Osteoblast (primary cell): ENCODE data around the gene ARMC9. TPM values are rescaled to one million over a fixed set of nuclear protein-coding genes. Genes with fewer than 3 reads are reported as not detected.

ENCODE experiments used
- DNase-seq: peaks from one replicate; pipeline ENCODE4 v3.0.0; 2011; ENCODE audit warnings: low spot score, mixed read lengths; ENCODE audit not compliant: insufficient read length; ENCODE audit errors: missing footprints
- H2AFZ ChIP-seq: 2 replicates; pipeline ENCODE4 v1.6.0; 2011; ENCODE audit warnings: mild to moderate bottlenecking, low read length
- H3K27ac ChIP-seq: 2 replicates; pipeline ENCODE4 v1.5.1; 2011; ENCODE audit warnings: mild to moderate bottlenecking, low read depth, low read length, moderate library complexity
- H3K27me3 ChIP-seq: 2 replicates; pipeline ENCODE4 v1.6.0; 2012; ENCODE audit warnings: mild to moderate bottlenecking, control low read depth, inconsistent platforms, low read length, moderate library complexity; ENCODE audit not compliant: insufficient read depth
- H3K36me3 ChIP-seq: 2 replicates; pipeline ENCODE4 v1.5.1; 2011; ENCODE audit warnings: mild to moderate bottlenecking, low read length, control low read depth, moderate library complexity; ENCODE audit not compliant: insufficient read depth
- H3K4me1 ChIP-seq: 2 replicates; pipeline ENCODE4 v1.5.1; 2011; ENCODE audit warnings: mild to moderate bottlenecking, low read length, control low read depth, moderate library complexity; ENCODE audit not compliant: insufficient read depth
- H3K4me2 ChIP-seq: 2 replicates; pipeline ENCODE4 v1.6.0; 2011; ENCODE audit warnings: mild to moderate bottlenecking, low read length; ENCODE audit not compliant: insufficient read depth
- H3K4me3 ChIP-seq: fragments of 200-600 bp; sonication (generic); 3 replicates; pipeline ENCODE4 v1.5.1; 2012; ENCODE audit warnings: mild to moderate bottlenecking, low read length, inconsistent platforms; ENCODE audit not compliant: insufficient read depth
- H3K79me2 ChIP-seq: 2 replicates; pipeline ENCODE4 v1.6.0; 2012; ENCODE audit warnings: mild to moderate bottlenecking, low read length, control low read depth, inconsistent platforms; ENCODE audit not compliant: insufficient read depth
- H3K9me3 ChIP-seq: 2 replicates; pipeline ENCODE4 v1.5.1; 2011; ENCODE audit warnings: low read depth, low read length, control low read depth
- H4K20me1 ChIP-seq: 2 replicates; pipeline ENCODE4 v1.6.0; 2012; ENCODE audit warnings: mild to moderate bottlenecking, low read length, control low read depth; ENCODE audit not compliant: insufficient read depth
- CTCF ChIP-seq: IDR thresholded peaks from 2 replicates; pipeline ENCODE4 v1.5.1; 2011; ENCODE audit warnings: mild to moderate bottlenecking, low read depth, low read length, moderate library complexity; ENCODE audit errors: extremely low read depth
- total RNA-seq: library from RNA; depleted of rRNA; stranded (reverse); fragments of >200 nt; gene quantifications from 2 replicates; pipeline ENCODE4 v1.2.3, GENCODE V29; 2012

ARMC9 gene
- total RNA-seq, 1 donor: 221 TPM

GRCh38 chr2:231388725-231389346 lies 190.4 kb downstream of the ARMC9 start:
- Histone ChIP-seq H3K27ac (no peak overlapping the region), H3K4me2 (peak overlapping the region; percentile 24), H3K36me3 (no peaks in the 10 kb centered on the region), H3K9me3 (peaks cover 8% of the 10 kb centered on the region), H4K20me1 (no peaks in the 10 kb centered on the region), H3K79me2 (no peaks in the 10 kb centered on the region), H3K27me3 (no peaks in the 10 kb centered on the region), H3K4me3 (no peak overlapping the region), H2AFZ (peak overlapping the region; percentile 62), H3K4me1 (peaks cover 20% of the 10 kb centered on the region)
- TF ChIP-seq CTCF: no peak
- DNase-seq: peak; percentile 68

DNA sequence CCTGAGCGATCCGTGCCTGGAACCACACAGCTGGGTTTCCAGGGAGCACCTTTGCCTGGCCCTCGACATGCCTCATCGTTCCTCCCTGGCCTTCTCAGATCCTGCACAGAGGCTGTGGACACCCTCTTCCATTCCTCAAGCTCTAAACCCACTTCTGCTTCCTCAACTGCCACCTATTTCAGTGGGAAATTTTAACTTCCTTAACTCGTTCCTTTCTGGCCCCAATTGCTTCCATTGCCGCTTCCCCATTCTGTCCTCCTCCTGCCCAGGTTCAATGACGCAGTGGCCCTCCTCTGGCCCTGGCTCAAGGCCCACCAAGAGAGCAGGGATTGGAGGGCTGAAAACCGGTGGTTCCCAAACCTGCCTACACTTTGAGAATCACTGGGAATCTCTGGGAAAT lies 192.2 kb downstream of the ARMC9 start:
- H3K4me3 ChIP-seq: no peak overlapping the region
- no peaks in the 10 kb centered on the region for H4K20me1 ChIP-seq
- no peak overlapping the region for H2AFZ ChIP-seq
- DNase-seq: peak; percentile 83
- no peaks in the 10 kb centered on the region for H3K79me2 ChIP-seq
- H3K4me2 ChIP-seq: no peak overlapping the region
- H3K36me3 ChIP-seq: no peaks in the 10 kb centered on the region
- no peak overlapping the region for H3K27ac ChIP-seq
- H3K9me3 ChIP-seq: no peaks in the 10 kb centered on the region
- H3K4me1 ChIP-seq: peaks cover 20% of the 10 kb centered on the region
- H3K27me3 ChIP-seq: peaks cover 16% of the 10 kb centered on the region
- no peak for TF ChIP-seq CTCF

GRCh38 chr2:231391981-231392380 lies 193.6 kb downstream of the ARMC9 start:
- peaks cover 9% of the 10 kb centered on the region for H3K4me1 ChIP-seq
- H3K4me3 ChIP-seq: no peak overlapping the region
- peak; percentile 77 for DNase-seq
- TF ChIP-seq CTCF: no peak
- no peaks in the 10 kb centered on the region for H3K9me3 ChIP-seq
- no peak overlapping the region for H2AFZ ChIP-seq
- H3K27ac ChIP-seq: no peak overlapping the region
- H3K36me3 ChIP-seq: no peaks in the 10 kb centered on the region
- H3K4me2 ChIP-seq: no peak overlapping the region
- H4K20me1 ChIP-seq: no peaks in the 10 kb centered on the region
- H3K27me3 ChIP-seq: peaks cover 28% of the 10 kb centered on the region
- no peaks in the 10 kb centered on the region for H3K79me2 ChIP-seq

- Histone ChIP-seq H3K4me2 (no peak overlapping the region), H2AFZ (no peak overlapping the region), H3K4me1 (peaks cover 5% of the 10 kb centered on the region), H3K36me3 (no peaks in the 10 kb centered on the region), H3K4me3 (no peak overlapping the region), H3K27ac (no peak overlapping the region), H3K27me3 (peaks cover 31% of the 10 kb centered on the region), H3K79me2 (no peaks in the 10 kb centered on the region), H3K9me3 (no peaks in the 10 kb centered on the region), H4K20me1 (no peaks in the 10 kb centered on the region)
- TF ChIP-seq CTCF: no peak
- peak; percentile 81 for DNase-seq
These were observed 194.2 kb downstream of the ARMC9 start for GRCh38 chr2:231392431-231393148.
